Measurements from ENCODE around the gene RERE.
A peak's percentile ranks its signal among the peaks of the same experiment; 100 is the strongest.
"Not testable (repeated sequence)": the region's sequence is repeated elsewhere in the genome, so short reads cannot be mapped to it uniquely, and the experiment has no call there.

The RERE gene

DNA sequence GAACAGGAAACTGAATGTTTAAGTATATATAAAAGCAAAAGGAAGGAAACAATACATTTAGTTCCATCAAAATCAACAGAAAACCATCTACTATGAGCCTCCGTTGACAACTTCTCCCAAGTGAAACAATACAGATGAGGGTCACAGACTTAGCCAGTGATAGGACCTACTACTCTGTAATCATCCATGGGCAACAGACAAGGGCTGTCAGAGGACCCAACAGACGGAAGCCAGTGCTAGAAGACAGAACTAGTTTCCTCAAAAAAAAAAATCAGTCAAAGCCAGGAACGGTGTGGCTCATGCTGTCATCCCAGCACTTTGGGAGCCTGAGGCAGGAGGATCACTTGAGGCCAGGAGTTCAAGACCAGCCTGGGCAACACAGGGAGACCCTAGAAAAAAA, 20.6 kb downstream of the RERE start:
- DNase-seq, result no peak

DNA sequence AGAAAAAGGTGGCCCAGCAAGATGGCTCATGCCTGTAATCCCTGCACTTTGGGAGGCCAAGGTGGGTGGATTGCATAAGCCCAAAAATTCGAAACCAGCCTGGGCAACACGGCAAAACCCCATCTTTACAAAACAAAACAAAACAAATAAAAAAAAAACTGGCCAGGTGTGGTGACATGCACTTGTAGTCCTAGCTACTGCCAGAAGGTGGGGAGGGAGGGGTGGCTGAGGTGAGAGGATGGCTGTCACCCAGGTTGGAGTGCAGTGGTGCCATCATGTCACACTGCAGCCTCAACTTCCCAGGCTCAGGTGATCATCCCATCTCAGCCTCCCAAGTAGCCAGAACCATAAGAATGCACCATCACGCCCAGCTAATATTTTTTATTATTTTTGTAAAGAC, 22.8 kb downstream of the RERE start:
- no peak for DNase-seq

DNA sequence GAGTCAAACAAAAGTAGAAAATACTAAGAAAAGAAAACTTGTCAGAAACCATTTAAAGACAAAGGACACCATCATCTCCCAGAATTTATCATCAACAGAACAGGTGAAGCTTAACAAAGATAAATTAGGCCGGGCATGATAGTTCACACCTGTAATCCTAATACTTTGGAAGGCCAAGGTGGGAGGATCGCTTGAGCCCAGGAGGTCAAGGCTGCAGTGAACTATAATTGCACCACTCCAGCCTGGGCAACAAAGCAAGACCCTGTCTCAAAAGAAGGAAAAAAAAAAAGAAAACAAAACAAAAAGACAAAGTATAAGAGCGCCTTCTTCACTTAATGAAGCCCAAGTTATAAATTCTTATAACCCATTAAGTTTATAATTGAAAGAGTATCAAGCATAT, 25.6 kb downstream of the RERE start:
- no peak for DNase-seq

DNA sequence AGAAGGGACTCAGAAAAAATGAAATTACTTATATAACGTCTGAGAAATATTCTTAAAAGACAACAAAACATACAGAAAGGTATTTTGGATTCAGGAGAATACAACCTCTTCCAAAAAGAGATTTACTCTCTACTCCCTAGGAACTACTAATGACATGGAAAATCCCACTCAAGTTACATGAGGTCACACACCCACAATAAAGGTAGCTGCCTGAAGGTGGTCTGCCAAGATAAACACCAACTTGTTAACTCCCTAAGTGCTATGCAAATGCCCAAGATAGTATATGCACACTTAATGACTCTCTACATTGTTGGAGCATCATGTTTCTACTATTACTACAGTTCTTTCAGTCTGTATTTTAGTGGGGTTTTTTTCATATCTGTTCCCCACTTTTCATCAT, 26.5 kb downstream of the RERE start:
- no peak for DNase-seq

DNA sequence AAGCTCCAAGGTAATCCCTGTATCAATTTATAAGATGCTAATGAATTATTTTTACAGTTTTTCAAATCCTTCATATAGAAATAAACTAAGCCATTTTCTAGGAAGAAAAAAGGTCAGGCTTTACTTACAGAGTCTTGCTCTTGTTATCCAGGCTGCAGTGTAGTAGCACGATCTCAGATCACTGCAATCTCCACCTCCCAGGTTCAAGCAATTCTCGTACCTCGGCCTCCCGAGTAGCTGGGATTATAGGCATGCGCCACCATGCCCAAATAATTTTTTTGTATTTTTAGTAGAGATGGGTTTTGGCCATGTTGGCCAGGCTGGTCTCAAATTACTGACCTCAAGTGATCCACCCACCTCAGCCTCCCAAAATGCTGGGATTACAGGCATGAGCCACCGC, 27.0 kb downstream of the RERE start:
- DNase-seq, result no peak

DNA sequence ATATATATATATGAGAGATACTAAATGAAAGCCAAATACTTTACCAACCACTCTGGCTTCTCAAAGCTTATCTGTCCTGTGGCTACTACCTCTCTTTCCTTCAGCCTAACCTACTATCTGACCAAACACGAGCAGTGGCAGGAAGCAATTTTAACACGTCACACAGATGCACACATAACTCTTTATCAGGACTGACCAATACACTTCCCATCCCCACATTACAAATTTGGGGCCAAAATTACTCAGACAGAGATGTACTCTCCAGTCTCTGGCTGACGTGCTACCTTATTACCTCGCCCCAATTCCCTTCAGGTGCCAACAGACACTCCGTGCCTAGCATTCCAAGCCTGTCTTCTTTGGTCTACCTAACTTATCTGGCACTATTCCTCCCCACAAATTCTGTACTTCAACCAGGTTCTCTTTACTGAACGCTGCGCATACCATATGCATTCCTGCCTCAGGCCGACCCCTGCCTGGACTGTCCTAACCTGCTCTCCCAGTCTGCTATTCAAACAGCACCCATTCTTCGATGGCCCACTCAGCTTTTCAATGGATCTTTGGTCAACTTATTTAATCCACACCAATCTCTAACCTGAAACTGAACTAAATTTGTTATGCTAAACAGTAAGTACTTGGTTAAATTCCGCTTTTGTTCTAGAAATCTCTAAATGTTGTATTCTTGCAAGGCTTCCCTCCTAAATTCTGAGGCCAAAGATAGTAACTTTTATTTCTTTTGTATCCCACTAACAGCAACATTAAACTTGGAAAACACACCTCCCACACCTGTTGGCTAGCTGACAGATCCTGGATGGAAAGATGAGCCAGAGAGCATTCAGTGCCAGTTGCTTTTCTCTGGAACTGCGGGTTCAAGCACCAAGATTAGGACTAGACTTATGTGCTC, 27.9 kb downstream of the RERE start:
- DNase-seq, result no peak

DNA sequence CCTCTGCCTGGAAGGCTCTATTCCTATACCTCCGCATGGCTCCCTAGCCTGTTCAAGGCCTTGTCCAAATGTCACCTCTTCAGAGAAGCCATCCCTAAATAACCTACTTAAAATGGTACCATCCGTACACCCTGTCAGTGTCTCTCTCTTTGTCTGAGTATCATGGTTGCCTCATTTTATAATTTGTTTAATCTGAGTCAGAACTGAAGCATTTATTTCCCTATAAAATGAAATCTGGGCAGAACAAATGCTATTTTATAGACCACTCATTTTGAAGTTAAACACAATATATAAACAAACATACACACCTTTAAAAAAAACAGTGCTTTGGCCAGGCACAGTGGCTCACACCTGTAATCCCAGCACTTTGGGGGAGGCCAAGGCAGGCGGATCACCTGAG, 30.2 kb downstream of the RERE start:
- DNase-seq, result no peak

DNA sequence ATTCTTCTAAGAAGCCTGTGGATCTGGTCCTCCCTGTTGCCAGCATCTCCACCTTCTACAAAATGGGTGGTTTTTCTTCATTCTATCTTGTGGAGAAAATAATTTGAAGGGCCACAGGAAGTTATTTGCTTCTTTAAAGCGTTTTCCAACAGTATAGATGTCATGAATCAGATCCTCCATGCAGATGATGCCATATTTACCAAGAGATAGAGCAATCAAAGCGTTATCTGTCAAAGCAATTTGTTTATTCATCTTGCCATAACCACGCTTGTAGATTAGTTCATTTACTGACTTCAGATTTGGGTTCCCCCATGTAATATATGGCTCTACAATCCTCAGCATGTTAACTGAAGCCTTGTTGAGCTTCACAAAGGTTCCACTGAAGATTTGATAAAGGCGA, 31.2 kb downstream of the RERE start:
- not testable (repeated sequence) for DNase-seq

DNA sequence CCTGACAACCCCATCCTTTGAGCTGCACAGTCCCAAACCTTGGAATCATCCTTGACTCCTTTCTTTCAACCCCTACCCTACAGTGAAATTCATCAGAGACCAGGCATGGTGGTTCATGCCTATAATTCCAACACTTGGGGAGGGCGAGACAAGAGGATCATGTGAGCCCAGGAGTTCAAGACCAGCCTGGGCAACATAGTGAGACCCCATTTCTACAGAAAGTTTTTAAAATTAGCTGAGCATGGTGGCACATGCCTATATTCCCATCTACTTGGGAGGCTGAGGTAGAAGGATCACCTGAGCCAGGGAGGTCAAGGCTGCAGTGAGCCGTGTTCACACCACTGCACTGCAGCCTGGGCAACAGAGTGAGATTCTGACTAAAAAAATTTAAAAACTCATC, 34.5 kb downstream of the RERE start:
- no peak for DNase-seq

DNA sequence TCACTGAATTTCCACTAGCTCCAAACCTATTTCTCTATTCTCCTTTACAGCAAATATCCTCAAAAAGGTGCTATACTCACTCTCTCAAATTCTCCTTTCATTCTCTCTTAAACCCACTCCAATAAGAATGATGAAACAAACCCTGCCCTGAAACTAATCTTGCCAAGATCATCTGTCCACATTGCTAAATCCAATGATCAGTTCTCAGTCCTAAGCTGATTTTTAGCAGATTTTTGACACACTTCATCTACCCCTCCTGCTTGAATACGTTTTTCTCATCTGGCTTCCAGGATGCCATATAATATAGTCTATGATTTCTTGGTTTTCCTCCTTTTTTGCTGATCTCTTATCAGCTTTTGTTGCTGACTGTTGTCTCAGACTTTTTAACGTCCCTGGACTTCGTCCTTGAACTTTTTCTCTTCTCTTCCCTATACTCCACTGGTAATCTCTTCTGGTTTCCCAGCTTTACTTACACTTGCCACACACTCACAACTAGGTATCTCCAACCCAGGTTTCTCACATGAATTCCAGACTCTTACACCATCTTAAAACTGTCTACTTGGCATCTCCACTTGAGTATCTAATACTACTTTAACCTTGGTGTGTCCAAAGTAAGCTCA, 35.3 kb downstream of the RERE start:
- no peak for DNase-seq

DNA sequence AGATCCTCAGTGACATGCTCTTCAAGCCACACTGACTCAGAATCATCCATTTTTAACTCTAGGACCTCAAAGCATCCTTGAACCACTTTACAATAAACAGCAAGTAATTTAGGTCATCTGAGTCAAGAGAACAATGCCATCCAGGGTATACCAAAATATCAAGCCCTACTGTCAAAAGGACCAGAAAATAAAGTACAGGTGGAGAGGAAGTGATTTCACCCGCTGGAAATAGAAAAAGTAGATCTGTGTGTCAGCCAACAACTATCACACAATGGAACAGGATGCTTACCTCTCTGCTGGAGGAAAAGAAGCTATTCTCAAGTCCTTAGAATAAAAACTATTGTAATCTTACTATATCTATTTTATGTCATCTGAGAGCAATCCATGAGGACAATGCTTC, 37.0 kb downstream of the RERE start:
- no peak for DNase-seq

DNA sequence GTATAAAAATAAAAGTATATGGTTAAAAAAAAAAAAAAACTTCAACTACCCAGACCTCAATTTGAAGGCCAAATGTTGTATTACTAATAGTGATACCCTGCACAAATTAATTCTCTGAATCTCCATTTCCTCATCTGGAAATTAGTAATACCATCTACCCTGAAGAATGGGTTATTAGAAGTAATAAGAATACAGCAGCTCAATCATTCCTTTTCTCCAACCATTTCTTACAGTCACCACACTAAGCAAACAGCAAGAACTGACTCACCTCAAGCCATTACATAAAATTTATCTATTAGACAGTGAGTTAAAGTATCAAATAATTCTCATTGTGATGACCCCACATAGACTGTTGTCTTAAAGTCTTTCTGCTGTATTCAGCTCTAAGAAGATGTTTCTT, 39.6 kb downstream of the RERE start:
- DNase-seq, result no peak

DNA sequence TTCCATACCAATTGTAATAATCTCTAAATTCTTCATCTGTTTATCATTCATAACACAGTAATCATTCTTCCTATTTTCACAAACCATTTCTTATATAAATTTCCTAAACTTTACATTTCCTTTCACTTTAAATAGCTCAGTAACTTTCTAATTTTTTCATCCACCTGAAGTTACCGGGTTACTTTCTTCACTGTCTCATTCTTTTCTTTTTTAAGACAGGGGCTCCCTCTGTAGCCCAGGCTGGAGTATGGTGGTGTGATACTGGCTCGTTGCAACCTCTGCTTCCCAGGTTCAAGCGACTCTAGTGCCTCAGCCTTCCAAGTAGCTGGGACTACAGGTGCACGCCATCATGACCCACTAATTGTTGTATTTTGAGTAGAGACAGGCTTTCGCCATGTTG, 41.3 kb downstream of the RERE start:
- no peak for DNase-seq

DNA sequence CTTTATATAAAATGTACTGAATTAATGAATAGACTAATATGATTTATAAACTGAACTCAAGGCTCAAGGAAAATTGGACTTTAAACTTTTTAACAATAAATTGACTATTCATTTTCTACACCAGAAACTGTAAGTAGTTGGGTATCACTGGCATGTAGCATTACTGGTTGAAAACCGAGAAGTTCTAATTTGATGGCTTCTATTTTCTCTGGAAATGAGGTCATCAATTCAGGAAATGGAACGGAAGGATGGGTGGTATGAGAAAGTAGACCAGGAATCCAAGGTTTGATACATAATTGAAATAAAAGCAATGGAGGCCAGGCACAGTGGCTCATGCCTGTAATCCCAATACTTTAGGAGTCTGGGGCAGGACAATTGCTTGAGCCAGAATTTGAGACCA, 50.4 kb downstream of the RERE start:
- DNase-seq, result no peak

DNA sequence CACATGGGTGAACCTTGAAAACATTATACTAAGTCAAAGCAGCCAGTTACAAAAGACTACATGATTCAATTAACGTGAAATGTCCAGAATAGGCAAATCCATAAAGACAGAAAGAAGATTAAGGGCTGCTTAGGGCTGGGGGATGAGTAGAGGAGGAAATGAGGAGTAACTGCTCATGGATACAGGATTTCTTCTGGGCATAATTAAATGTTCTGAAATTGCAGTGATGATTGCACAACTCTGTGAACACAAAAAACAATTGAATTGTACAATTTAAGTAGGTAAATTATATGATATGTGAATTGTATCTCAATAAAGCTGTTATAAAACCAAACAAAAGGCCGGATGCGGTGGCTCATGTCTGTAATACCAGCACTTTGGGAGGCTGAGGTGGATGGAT, 52.2 kb downstream of the RERE start:
- DNase-seq, result no peak

DNA sequence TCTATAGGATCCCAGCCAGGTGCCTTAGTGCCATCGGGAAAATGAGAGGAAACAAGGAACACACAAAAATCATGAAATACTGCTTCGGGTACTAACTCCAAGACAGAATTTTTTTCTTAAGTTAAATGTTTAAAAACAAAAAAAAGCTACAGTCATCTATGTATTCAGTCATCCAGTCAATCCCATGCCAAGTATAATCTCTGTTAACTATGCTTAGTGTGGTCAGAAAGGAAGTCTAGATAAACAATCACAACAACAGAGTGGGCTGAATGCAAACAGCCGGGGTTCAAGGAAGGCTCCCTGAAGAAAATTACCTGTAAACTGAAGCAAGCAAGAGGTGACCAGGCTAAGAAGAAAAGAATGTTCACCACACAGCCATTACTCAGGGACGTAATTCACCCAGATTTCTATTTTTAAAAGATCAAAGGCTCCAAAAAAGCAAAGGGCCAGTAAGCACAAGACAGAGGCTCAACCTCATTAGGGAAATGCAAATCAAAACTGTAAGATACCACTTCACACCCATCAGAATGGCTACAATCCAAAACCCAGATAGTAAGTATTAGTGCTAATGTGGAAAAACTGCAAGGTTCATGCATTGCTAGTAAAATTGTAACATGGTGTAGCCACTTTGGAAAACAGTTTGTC, 53.0 kb downstream of the RERE start:
- DNase-seq, result no peak

DNA sequence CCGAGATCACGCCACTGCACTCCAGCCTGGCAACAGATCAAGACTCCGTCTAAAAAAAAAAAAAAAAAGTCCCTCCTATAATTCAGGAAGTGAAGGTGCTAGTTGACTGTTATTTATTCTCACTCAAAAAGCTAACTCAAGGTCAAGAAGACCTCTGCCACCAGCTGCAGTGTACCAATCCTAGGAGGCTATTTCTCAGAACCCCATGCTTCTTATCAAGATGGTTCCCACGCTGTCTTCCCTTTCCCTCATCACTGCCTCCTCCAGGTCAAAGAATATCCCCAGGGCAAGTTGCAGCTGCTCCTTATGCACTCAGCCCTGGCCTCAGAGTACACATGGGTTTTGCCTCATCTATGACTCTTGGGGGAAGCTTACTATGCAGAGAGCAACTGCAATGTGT, 53.6 kb downstream of the RERE start:
- DNase-seq, result no peak

DNA sequence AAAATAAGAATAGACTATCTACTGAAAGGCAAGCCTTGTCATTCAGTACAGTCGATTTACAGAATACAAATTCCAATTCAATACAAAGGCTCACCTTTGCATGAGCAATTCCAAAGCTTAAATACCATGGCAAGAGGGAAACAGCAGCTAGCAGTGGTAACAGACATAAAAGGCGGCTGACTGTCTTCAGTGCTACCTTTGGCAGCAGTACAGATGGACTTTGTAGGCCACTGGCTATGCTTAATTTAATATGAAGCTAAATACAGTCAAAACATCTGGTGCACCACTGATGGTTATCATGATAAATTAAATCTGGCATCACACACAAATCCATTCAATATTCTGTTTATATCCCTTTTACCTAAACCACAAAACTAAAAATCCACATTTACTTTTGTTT, 62.4 kb downstream of the RERE start:
- peak; percentile 89 for DNase-seq

DNA sequence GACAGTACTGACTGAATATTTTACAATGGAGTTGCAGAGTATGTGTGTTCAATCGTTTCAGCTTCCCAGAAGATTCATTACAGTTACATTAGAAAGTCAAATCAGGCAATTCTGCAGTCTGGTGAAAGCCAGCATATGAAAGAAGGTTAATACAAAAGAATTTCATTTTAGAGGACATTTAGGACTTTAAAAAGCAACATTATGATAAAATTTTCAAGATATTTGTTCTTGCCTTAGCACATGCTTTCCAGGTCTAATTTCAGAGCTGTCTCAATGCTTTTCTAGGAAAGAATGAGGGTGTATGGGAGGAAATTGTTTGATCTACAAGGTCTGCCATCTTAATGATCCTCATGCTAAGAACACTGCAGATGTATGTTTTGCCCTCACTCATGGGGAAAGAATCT, 63.2 kb downstream of the RERE start:
- DNase-seq, result peak; percentile 27

DNA sequence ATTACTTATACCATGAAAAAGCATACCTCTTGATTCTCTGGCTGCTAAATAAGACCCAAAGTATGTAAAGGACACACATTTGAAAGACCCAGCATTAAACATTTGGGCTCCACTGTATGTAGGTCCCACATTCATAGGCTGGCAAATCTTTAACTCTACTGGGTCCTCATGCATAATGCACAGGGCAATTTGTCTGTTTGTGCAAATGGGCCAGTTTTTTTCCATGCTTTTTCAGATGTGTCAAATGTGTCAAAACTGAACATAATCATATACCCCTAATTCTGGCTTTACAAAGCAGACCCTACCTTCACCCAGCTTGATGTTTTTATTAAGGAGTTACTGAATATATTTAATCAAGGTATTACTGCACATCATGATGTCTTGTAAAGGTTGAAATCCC, 63.7 kb downstream of the RERE start:
- no peak for DNase-seq

DNA sequence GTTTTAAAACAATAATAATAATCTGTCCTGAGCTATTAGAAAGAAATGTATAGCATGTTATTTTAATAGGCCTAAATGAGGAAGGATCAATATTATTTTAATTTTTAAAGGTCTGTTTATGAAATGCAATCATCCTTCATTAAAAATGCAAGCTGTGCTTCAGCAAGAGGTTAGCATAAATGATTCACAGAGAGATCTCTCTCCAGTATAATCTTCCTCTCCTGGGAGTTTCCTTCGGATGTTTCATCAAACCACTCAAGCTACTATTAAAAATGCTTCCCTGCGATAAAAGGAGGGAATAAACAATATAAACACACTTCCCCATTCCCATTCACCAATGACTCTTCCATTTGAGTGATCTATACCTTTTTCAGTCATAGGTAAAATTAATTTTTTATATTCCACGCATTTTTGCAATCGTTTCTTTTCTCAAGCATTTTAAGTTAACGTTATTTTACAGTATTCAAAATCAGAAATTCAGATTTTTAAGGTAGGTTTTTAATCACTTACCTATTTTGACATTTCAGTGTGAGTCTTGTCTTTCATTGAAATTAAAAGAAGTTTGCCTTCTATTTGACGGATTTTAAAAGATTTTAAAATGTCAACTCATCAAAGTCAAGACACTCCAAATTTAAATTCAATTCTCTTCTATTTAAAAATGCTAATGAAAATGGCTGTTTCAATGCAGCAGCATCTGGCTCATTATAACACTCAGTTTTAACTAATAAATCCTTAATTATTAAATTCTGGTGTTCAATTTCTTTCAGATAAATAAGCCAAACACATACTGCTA, 64.3 kb downstream of the RERE start:
- DNase-seq, result no peak

DNA sequence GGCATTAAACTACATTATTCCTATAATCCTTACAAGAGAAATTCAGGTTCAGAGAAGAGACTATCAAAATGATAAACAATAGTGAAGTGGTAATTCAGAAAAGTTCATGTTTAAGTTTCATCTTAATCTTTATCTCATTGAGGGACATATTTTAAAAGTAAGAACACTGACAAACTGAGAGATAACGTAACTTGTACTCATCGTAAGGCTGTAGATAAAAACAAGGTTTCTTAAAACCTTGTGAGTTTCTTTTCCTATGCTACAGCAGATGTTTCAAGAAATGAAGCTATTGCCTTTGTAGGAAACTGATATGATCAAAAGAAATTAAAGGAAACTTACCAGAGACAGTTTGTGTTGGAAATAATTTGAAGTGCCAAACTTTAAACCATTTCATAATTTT, 65.0 kb downstream of the RERE start:
- no peak for DNase-seq

DNA sequence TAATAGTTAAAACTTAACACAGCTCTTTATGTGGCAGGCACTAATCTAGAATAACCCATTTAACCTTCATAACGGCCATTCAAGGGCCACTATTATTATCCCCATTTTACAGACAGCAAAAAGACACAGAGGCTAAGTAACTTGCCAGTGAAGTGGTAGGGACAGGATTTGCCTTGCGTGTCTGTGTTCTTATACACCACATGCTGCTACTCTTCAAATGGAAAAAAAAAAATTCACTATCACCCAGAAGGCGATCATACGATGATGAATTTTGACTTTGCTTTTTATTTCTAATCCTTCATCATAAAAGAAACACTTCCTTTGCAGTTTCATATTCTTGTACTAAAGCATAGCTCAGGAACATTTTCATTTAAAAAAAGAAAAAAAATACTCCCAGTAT, 65.5 kb downstream of the RERE start:
- no peak for DNase-seq
